GM12878 (cell line): Measurements from ENCODE around the gene UQCR10.

Experiments used
- CEBPB ChIP-seq, 2 experiments: fragments of 150-350 bp in 1 of 2; IDR thresholded peaks; 2 replicates each; pipeline ENCODE4 v1.6.1; 2012 to 2014; ENCODE audit warnings: low read depth in 2 of 2, low read length in 2 of 2, borderline replicate concordance in 1 of 2, inconsistent platforms in 1 of 2
- CHD4 ChIP-seq: fragments of 200-600 bp; sonication (generic); IDR thresholded peaks from 2 replicates; pipeline ENCODE4 v1.6.1; 2016; ENCODE audit warnings: mild to moderate bottlenecking
- CREB1 ChIP-seq: IDR thresholded peaks from 2 replicates; pipeline ENCODE4 v1.6.1; 2012; ENCODE audit warnings: low read depth, mild to moderate bottlenecking, inconsistent platforms
- IRF4 ChIP-seq: IDR thresholded peaks from 2 replicates; pipeline ENCODE4 v1.6.1; 2011; ENCODE audit warnings: low read depth, low read length
- MXI1 ChIP-seq: fragments of 150-350 bp; IDR thresholded peaks from 2 replicates; pipeline ENCODE4 v1.6.1; 2011; ENCODE audit warnings: low read depth, mild to moderate bottlenecking, inconsistent platforms, low read length, improper control_type of control experiment
- POLR2A ChIP-seq: IDR thresholded peaks from 2 replicates; pipeline ENCODE4 v1.6.1; 2011; ENCODE audit warnings: low read depth, mild to moderate bottlenecking, low read length
- POLR2AphosphoS5 ChIP-seq: IDR thresholded peaks from 2 replicates; pipeline ENCODE4 v1.6.1; 2011; ENCODE audit warnings: mild to moderate bottlenecking, low read length, inconsistent platforms
- TCF12 ChIP-seq: IDR thresholded peaks from 2 replicates; pipeline ENCODE4 v1.6.1; 2011; ENCODE audit warnings: low read depth, mild to moderate bottlenecking, low read length
- TF ChIP-seq, protein P1 (sequence below): IDR thresholded peaks from 2 replicates; pipeline ENCODE4 v1.6.1; 2012; ENCODE audit warnings: low read depth, low read length, improper control_type of control experiment
- TF ChIP-seq, protein P2 (sequence below): fragments of 450-650 bp; IDR thresholded peaks from 2 replicates; pipeline ENCODE4 v1.6.1; 2017; ENCODE audit warnings: mild to moderate bottlenecking, moderate library complexity
- TF ChIP-seq, protein P3 (sequence below), 3 experiments: IDR thresholded peaks in 2 of 3; conservative IDR thresholded peaks in 1 of 3; 2 replicates each; pipeline ENCODE4 v1.5.1; 2011; ENCODE audit warnings: low read depth in 3 of 3, low read length in 3 of 3, mild to moderate bottlenecking in 3 of 3, control low read depth in 2 of 3, moderate library complexity in 2 of 3, inconsistent platforms in 1 of 3, mixed read lengths in 1 of 3; ENCODE audit not compliant: control insufficient read depth in 2 of 3, insufficient read depth in 1 of 3; ENCODE audit errors: extremely low read depth in 1 of 3

DNA sequence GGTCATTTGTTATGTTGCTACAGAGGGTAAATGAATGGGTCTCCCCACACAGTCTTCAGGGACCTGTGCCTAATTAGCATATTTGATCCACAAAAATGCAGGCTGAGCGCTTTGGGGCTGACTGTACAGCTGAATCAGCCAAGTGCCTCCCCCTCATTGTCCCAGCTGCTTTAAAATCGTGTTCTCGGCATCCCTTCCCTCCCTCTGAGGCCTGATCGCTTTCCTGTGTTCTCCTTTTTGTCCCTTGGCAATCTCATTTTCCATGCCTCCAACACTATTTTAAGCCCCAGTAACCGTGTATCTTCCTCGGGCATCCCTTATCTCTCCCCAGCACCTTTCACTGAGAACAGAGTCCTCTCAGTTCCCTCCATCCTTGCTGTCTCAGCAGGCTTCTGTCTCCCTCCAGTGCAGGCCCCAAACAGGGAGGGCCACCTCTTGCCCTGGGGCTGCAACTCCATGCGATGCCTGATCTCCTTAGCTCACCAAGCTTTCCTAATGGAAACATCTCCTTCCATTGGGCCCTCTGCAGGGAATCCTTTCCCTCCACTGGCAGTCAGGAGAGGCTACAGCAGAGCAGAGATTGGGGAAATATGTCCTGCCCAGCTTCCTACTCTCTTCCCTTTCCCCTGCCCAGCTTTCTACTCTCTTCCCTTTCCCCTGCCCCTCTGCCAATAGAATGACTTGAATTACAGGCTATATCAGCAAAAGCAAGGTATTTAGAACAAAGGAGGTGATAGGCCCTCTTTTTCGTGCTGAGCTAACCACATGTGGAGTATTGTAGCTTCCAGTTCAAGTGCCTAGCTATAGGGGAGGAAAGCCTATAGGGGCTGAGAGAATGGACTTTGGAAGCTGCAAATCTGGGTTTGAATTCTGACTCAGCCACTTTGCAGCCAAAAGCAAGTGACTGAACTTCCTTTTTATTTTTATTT, 13.8 kb downstream of the UQCR10 start:
- TF ChIP-seq, protein P1, sequence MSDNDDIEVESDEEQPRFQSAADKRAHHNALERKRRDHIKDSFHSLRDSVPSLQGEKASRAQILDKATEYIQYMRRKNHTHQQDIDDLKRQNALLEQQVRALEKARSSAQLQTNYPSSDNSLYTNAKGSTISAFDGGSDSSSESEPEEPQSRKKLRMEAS = no peak
- TF ChIP-seq, protein P2, sequence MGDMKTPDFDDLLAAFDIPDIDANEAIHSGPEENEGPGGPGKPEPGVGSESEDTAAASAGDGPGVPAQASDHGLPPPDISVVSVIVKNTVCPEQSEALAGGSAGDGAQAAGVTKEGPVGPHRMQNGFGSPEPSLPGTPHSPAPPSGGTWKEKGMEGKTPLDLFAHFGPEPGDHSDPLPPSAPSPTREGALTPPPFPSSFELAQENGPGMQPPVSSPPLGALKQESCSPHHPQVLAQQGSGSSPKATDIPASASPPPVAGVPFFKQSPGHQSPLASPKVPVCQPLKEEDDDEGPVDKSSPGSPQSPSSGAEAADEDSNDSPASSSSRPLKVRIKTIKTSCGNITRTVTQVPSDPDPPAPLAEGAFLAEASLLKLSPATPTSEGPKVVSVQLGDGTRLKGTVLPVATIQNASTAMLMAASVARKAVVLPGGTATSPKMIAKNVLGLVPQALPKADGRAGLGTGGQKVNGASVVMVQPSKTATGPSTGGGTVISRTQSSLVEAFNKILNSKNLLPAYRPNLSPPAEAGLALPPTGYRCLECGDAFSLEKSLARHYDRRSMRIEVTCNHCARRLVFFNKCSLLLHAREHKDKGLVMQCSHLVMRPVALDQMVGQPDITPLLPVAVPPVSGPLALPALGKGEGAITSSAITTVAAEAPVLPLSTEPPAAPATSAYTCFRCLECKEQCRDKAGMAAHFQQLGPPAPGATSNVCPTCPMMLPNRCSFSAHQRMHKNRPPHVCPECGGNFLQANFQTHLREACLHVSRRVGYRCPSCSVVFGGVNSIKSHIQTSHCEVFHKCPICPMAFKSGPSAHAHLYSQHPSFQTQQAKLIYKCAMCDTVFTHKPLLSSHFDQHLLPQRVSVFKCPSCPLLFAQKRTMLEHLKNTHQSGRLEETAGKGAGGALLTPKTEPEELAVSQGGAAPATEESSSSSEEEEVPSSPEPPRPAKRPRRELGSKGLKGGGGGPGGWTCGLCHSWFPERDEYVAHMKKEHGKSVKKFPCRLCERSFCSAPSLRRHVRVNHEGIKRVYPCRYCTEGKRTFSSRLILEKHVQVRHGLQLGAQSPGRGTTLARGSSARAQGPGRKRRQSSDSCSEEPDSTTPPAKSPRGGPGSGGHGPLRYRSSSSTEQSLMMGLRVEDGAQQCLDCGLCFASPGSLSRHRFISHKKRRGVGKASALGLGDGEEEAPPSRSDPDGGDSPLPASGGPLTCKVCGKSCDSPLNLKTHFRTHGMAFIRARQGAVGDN = no peak
- no peak for TF ChIP-seq TCF12
- TF ChIP-seq, protein P3, sequence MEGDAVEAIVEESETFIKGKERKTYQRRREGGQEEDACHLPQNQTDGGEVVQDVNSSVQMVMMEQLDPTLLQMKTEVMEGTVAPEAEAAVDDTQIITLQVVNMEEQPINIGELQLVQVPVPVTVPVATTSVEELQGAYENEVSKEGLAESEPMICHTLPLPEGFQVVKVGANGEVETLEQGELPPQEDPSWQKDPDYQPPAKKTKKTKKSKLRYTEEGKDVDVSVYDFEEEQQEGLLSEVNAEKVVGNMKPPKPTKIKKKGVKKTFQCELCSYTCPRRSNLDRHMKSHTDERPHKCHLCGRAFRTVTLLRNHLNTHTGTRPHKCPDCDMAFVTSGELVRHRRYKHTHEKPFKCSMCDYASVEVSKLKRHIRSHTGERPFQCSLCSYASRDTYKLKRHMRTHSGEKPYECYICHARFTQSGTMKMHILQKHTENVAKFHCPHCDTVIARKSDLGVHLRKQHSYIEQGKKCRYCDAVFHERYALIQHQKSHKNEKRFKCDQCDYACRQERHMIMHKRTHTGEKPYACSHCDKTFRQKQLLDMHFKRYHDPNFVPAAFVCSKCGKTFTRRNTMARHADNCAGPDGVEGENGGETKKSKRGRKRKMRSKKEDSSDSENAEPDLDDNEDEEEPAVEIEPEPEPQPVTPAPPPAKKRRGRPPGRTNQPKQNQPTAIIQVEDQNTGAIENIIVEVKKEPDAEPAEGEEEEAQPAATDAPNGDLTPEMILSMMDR (IDR thresholded peaks at IDR 0.05 in 2 of 3, conservative IDR thresholded peaks at IDR 0.05 in 1 of 3; ENCODE audit: control insufficient read depth in 2 of 3, extremely low read depth in 1 of 3, insufficient read depth in 1 of 3, low read depth in 3 of 3, low read length in 3 of 3) = no peak
- no peak for TF ChIP-seq MXI1
- TF ChIP-seq IRF4 = no peak
- no peak for TF ChIP-seq CEBPB (IDR thresholded peaks at IDR 0.05; ENCODE audit: borderline replicate concordance in 1 of 2, low read depth in 2 of 2, low read length in 2 of 2)
- TF ChIP-seq POLR2AphosphoS5 = no peak
- TF ChIP-seq POLR2A = no peak
- TF ChIP-seq CREB1 = no peak
- no peak for TF ChIP-seq CHD4
